Testis (tissue), 2 donors: Measurements from ENCODE around the gene CACTIN.

ENCODE experiments used
- CTCF ChIP-seq, 3 experiments: fragments of 450-650 bp in 2 of 3; fragments of 200-600 bp in 1 of 3; sonication (generic) in 1 of 3; IDR thresholded peaks; one replicate each; pipeline ENCODE4 v1.5.1; 2016 to 2019; ENCODE audit warnings: antibody characterized with exemption in 3 of 3, mild to moderate bottlenecking in 2 of 3, moderate library complexity in 1 of 3
- POLR2A ChIP-seq: fragments of 450-650 bp; IDR thresholded peaks from one replicate; pipeline ENCODE4 v1.6.1; 2017; ENCODE audit warnings: antibody characterized with exemption, mild to moderate bottlenecking, moderate library complexity

GRCh38 chr19:3618144-3618810, 8.3 kb downstream of the CACTIN start:
- TF ChIP-seq CTCF (IDR thresholded peaks at IDR 0.05), result peak; percentile 86 to 92 (median 89)
- TF ChIP-seq POLR2A, result no peak
